GM18520 (cell line): Measurements from ENCODE around the gene SCN2B.

Experiments
- ATAC-seq: cut with Tn5 transposase; IDR thresholded peaks from one replicate; pipeline ENCODE4 v1.9.1; 2021; ENCODE audit not compliant: unreplicated experiment

SCN2B gene

GRCh38 chr11:118154641-118155040, 21.8 kb downstream of the SCN2B start:
- no peak for ATAC-seq

DNA sequence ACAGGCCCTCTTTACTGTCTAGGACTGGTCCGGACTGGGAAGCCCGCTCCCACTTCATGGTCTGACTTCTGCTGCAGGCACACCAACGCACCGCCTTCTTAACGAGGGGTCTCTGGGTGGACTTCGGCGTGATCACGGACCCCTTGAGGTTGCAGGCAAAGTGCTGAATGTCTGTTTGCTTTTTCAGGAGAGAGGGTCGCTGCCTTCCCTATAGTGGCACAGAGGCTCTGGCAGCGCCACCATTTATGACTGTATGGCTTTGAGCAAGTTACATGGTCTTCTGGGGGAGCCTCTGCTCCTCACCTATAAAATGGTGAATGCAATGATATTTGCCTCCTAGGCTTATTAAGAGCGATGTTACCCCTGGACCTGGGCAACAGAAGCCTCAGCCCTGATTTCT, 22.5 kb downstream of the SCN2B start:
- no peak for ATAC-seq

- no peak for ATAC-seq
Measured at GRCh38 chr11:118153516-118153915, 22.9 kb downstream of the SCN2B start.

DNA sequence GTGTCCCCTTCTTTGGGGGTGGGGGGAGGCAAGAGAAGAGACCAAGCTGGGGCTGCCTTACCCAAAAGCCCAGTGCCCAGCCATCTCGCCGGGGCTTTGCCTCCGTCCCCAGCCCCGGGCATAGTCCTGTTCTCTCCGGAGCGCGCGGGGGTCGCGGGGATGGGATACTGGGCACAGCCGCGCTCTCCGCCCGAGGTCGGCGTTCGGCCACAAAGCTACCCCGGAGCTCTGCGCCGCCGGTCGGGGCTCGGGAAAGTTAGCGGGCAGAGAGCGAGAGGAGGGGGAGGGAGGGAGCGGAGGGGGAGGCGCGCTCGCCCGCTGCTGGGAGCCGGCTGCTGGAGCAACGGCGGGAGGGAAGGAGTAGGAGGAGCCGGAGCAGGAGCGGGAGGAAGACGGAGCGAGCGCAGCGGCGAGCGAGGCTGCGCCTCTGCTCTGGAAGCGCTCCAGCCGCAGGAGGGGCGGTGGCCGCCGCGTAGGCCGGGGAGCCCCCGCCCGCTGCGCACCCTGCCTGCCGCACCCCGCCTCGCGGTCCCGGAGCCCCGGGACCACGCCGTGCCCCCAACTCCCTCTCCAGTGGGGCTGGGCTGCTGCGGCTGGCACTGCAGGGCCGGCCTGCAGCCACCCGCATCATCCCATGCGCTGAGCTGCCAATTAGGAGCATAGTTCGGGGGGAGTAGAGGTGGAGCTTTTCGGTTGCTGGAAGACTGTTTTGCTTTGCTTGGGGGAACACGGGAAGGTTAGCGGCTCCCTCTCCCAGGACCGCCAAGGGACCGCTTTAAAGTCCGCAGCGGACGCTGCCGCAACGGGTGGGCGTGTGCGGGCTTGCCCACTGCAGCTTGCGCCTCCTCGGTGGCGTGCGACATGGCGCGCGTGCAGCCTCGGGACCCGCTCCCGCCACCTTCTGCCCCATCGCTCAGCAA, 23.6 kb downstream of the SCN2B start, which contains the start of gene SCN4B:
SCN4B (minus strand) TSS at position 272 of the 920 bp plus-strand sequence; CDS start at position 122, 150 bp downstream.
- ATAC-seq, result no peak

DNA sequence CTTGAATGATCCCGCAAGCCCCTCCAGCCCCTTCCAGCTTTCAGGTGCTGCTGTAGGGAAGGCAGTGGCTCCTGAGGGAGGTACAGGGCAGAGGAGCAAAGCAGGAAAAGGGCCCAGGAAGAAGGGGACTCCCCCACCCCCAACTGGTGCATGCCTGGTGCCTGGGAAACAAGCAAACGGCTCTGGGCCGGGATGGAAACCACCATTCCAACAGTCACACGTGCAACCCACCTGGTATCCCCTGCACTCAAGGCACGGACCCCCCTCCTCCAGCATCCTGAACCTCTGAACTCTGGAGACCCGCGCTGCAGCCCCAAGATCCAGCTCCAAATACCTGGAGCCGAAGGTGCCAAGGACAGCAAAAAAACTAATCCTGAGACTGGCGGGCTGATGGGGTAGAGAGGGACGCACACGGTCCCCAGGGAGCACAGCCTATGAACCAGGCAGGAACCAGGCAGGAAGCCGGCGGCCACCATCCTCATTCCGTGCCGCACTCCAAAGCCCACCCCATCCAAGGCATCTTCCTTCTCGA, 24.4 kb downstream of the SCN2B start:
- no peak for ATAC-seq

- ATAC-seq, result no peak
Measured at GRCh38 chr11:118151431-118151830, 25.0 kb downstream of the SCN2B start.

GRCh38 chr11:118149493-118149892, 26.9 kb downstream of the SCN2B start:
- ATAC-seq, result no peak

- no peak for ATAC-seq
Measured at GRCh38 chr11:118148856-118149255, 27.6 kb downstream of the SCN2B start.

- no peak for ATAC-seq
Measured at GRCh38 chr11:118148240-118148639, 28.2 kb downstream of the SCN2B start.

DNA sequence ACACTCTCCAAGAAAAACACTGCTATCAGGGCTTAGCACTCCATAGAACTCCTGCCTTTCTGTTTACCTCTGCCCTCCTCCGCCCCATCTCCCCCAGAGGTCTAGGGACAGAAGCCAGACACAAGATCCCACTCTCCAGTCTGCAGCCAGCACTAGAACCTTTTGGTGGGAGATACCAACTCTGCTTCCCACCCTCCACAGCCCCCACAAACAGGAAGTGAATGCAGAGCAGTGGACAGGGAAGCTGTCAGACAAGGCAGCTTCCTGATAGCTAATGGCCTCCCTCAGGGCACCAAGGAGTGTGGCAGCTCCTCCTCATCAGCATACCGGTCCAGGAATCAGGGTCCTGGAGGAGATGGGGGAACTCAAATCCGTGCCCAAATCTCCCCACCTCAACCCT, 28.9 kb downstream of the SCN2B start:
- no peak for ATAC-seq

DNA sequence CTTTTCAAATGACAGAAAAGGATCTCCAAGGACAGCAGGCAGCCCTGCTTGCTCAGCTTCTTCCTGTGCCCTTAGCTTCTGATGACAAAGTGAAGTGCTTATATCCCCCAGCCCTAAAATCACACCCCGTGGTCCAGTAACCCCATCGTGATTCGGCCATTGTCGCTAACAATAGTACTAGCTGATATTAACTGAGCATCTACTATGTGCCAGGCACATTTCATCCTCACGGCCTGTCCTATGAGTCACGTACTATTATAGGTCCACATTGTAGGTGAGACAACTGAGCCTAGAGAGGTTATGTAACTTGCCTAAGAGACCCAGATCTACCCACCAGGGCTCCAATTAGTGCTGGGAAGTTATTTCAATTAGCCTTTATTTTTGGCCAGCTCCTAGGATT, 29.9 kb downstream of the SCN2B start:
- ATAC-seq, result no peak

GRCh38 chr11:118145285-118146227, 30.9 kb downstream of the SCN2B start:
- peak; percentile 78 for ATAC-seq

GRCh38 chr11:118144301-118145268, 31.9 kb downstream of the SCN2B start:
- ATAC-seq, result no peak

DNA sequence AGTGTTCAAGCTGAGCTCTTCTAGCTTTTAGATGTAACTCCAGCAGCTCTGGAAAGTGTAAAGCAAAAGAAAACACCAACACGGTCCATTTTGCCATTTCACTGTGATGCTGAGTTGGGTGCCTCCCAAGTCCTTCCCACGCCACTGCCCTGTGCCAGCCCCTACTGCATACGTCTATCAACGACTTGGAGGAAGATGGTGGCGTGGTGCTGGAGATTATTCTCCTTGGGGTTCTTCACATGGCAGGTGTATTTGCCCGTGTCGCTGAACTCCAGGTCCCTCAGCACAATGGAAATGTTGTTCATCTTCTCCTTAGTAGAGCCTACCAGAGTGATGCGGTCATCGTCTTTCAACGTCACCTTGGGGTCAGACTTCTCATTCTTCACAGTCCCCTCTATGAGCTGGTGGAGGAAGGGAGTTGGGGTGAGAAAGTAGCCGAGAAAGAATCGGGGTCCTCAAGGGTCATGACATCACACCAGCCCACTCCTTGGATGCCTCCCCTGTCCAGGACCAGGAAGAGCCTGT, 32.7 kb downstream of the SCN2B start:
- ATAC-seq, result no peak

DNA sequence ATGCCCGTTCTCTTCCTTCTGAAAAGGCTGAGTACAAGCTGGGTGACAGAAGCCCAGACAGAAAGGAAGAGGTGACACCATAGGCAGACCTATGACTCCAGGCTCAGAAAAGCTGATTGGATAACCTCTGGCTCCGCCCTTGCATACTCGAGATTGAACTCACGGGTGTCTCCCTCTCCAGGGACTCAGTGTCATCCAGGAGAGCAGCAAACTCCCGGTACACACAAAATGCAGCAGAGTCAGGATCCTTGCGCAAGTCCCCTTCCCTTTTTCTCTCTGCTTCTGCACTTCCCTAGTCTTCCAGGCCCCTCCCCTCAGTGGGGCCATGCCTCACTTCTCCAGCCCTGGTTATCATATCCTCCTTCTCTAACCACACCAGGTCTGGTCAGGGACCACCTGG, 33.6 kb downstream of the SCN2B start:
- no peak for ATAC-seq

- ATAC-seq, result no peak
Measured at GRCh38 chr11:118142081-118142480, 34.4 kb downstream of the SCN2B start.

- ATAC-seq, result no peak
Measured at GRCh38 chr11:118139578-118139977, 36.9 kb downstream of the SCN2B start.

GRCh38 chr11:118138839-118139420, 37.5 kb downstream of the SCN2B start:
- no peak for ATAC-seq

DNA sequence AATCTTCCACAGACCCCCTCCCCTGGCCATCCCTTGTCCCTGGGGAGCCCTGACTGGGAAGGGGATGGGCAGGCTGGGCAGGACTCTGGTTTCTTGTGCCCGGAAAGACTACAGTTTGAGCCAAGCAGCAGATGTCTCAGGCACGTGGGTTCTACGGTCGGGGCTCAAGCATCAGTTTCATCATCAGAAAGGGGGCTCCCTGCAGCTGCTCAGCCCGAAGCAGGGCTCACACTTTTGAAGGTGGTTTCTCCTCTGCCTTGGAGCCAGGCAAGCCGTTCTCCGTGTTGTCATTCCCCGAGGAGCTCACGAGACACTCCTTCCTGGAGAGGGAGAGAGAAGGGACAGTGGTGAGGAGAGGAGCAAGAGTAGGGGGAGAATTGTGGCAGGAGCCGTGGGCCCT, 39.6 kb downstream of the SCN2B start:
- no peak for ATAC-seq

DNA sequence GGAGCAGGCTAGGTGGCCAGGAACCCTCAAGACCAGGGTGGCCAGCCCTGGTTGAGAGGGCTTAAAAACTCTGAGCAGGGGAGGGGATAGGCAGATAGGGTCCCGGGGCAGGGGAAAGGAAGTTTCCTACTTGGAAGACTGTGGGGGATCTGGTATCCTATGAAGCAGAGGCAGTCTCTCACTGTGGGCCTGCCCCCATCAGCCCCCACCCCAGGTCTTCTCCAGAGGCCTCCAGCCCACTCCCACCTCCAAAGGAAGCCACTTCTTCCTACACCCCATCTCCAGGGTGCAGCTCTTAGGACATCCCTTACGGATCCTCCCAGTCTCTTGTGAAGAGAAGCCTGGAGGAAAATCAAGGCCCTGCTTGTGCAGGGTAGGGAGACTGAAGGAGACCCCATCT, 40.1 kb downstream of the SCN2B start:
- ATAC-seq, result no peak
